Activated CD4-positive, alpha-beta T cell treated with anti-CD3 and anti-CD28 coated beads, Interleukin-10, Interleukin-2, amounts not matched to agents 100 ng/mL and 50 ng/mL, durations not matched to agents 16 hours and 8 hours (primary cell): ENCODE measurements around the gene ECEL1.

Experiments used
- DNase-seq: peaks from one replicate; pipeline ENCODE4 v3.0.0-alpha.2; 2020

ECEL1 gene

GRCh38 chr2:232495292-232495691 lies 7.7 kb upstream of the ECEL1 start:
- DNase-seq = no peak

- DNase-seq = no peak
Measured at GRCh38 chr2:232494542-232494941, 6.9 kb upstream of the ECEL1 start.

- DNase-seq = no peak
Measured at GRCh38 chr2:232493701-232494474, 6.3 kb upstream of the ECEL1 start.

- no peak for DNase-seq
Measured at GRCh38 chr2:232492963-232493700, 5.5 kb upstream of the ECEL1 start.

GRCh38 chr2:232492236-232492848 lies 4.7 kb upstream of the ECEL1 start:
- no peak for DNase-seq

- no peak for DNase-seq
Measured at GRCh38 chr2:232491139-232491780, 3.6 kb upstream of the ECEL1 start.

- no peak for DNase-seq
Measured at GRCh38 chr2:232490221-232491138, 2.8 kb upstream of the ECEL1 start.

- DNase-seq = no peak
Measured at GRCh38 chr2:232489516-232490220, 2.0 kb upstream of the ECEL1 start.

GRCh38 chr2:232488721-232489300 lies 1.2 kb upstream of the ECEL1 start:
- DNase-seq = no peak

GRCh38 chr2:232488097-232488711 lies 570 bp upstream of the ECEL1 start:
- no peak for DNase-seq

- no peak for DNase-seq
Measured at GRCh38 chr2:232486558-232487384, 863 bp downstream of the ECEL1 start.

- no peak for DNase-seq
Measured at GRCh38 chr2:232485757-232486557, 1.7 kb downstream of the ECEL1 start.

GRCh38 chr2:232485348-232485756 lies 2.3 kb downstream of the ECEL1 start:
- no peak for DNase-seq

- DNase-seq = no peak
Measured at GRCh38 chr2:232484628-232485347, 2.8 kb downstream of the ECEL1 start.

- DNase-seq = no peak
Measured at GRCh38 chr2:232483923-232484627, 3.6 kb downstream of the ECEL1 start.

- DNase-seq = no peak
Measured at GRCh38 chr2:232483311-232483922, 4.2 kb downstream of the ECEL1 start.
